Measurements from ENCODE around the gene SEC14L6. TPM values are rescaled to one million over a fixed set of nuclear protein-coding genes. Genes with fewer than 3 reads are reported as not detected.

SEC14L6 gene
- total RNA-seq, 1 donor: not detected

DNA sequence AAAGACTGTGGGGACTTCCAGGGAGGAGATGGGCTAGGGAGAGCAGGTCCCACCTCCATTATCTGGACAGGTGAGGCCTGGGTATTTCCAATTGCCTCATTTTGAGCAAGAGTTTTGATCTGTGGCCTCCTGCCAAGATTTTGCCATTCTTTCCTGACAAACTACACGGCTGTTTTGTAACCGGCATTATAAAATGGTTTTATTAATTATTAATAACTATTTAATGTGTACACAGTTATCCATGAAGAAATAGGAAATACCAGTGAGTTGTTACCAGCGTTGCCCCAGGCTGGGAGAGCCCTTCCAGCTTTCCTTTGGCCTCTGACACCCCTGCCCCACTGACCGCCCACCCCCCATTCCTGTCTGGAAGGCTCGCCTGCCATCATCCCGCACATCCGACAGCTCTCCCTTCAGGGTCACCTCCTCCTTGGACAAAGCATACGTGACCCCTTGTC lies 59.9 kb downstream of the SEC14L6 start:
- TF ChIP-seq, protein P1, sequence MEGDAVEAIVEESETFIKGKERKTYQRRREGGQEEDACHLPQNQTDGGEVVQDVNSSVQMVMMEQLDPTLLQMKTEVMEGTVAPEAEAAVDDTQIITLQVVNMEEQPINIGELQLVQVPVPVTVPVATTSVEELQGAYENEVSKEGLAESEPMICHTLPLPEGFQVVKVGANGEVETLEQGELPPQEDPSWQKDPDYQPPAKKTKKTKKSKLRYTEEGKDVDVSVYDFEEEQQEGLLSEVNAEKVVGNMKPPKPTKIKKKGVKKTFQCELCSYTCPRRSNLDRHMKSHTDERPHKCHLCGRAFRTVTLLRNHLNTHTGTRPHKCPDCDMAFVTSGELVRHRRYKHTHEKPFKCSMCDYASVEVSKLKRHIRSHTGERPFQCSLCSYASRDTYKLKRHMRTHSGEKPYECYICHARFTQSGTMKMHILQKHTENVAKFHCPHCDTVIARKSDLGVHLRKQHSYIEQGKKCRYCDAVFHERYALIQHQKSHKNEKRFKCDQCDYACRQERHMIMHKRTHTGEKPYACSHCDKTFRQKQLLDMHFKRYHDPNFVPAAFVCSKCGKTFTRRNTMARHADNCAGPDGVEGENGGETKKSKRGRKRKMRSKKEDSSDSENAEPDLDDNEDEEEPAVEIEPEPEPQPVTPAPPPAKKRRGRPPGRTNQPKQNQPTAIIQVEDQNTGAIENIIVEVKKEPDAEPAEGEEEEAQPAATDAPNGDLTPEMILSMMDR (IDR thresholded peaks at IDR 0.05; ENCODE audit: insufficient read depth, low read depth, low read length): no peak
- DNase-seq (ENCODE audit: low read depth): no peak
- no peak overlapping the region for H3K4me3 ChIP-seq (ENCODE audit: low read depth, low read length)

DNA sequence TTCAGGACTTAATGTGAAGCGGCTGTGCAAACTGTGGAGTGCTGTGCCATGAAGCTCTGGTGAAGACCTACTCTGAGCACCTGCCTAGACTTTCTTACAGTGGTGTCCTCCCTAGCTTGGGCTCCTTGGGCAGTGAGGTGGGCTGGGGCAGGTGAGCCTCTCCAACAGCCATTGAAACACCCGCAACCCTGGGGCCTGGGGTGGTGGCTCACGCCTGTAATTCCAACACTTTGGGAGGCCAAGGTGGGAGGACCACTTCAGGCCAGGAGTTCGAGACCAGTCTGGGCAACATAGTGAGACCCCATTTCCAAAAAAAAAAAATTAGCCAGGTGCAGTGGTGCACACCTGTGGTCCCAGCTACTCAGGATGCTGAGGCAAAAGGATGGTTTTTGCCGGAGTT lies 60.4 kb downstream of the SEC14L6 start:
- TF ChIP-seq, protein P1 (IDR thresholded peaks at IDR 0.05; ENCODE audit: insufficient read depth, low read depth, low read length): no peak
- H3K4me3 ChIP-seq (ENCODE audit: low read depth, low read length): no peak overlapping the region
- no peak for DNase-seq (ENCODE audit: low read depth)

DNA sequence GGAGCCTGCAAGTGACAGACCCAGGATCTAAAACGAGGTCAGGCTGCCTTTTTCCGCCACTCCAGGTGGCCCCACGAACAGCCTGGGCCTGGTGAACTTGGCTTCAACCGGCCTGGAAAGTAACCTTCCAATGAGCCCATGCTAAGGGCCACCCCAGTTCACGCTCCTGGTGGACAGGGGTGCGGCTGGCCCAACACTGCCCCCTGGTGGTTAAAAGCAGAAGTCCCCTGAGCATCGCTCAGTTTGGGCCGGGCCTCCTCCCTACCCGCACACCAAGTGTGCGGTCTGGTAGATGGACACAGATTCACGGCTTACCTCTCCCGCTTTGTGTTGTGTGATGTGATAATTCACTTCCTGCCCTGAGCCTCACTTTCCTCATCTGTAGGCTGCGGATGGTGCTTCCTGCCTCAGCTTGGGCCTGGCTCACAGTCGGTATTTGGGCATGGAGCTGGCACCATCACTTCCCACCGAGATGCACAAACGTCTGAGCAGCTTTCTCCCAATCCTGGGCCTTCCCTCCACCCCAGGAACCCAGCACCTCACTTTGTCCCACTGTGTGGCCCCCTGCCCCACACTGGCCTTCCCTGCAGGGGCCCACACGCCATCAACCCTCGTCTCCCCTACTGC lies 61.1 kb downstream of the SEC14L6 start:
- TF ChIP-seq, protein P1 (IDR thresholded peaks at IDR 0.05; ENCODE audit: insufficient read depth, low read depth, low read length): peak; percentile 81

DNA sequence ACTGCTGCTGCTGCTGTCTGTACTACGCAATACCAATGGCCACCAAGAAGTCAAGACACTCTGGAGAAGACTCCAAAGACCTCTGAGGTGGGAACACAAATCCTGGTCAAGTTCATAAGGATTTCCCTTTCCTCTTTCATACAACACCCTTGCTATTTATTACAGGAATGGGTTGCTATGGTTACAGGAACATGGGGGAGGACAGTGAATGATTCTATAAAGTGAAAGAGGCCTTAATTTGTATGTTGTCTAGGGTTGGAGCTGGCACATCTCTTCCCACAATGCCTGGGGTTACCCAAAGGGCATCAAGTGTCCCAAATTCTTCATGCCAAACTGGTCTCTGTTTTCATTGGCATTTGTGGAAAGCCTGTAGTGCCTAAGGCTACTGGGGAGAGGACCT lies 63.4 kb downstream of the SEC14L6 start:
- no peak for DNase-seq (ENCODE audit: low read depth)
- TF ChIP-seq, protein P1 (IDR thresholded peaks at IDR 0.05; ENCODE audit: insufficient read depth, low read depth, low read length): no peak
- no peak overlapping the region for H3K4me3 ChIP-seq (ENCODE audit: low read depth, low read length)

More for the DNA sequence above, 61.1 kb downstream of the SEC14L6 start:
- peak; percentile 52 for DNase-seq (ENCODE audit: low read depth)
- H3K4me3 ChIP-seq (ENCODE audit: low read depth, low read length): no peak overlapping the region

DNA sequence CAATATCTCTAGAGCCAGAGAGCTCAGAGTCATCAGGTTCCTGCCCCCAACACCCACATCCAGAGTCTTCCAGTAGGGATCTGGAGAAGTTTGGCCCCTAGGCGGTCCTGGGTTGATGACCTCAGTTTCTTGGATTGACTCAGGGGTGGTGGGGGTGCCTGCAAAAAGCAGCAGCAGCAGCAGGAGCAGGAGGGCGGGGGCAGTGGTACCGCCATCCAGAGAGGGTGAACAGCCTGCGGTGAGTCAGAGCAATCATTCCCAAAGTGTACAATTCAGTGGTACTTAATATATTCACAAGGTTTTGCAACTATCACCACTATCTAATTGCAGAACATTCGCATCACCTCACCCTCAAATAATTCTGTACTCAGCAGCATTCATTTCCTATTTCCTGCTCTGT lies 64.8 kb downstream of the SEC14L6 start:
- TF ChIP-seq, protein P1 (IDR thresholded peaks at IDR 0.05; ENCODE audit: insufficient read depth, low read depth, low read length): no peak
- no peak overlapping the region for H3K4me3 ChIP-seq (ENCODE audit: low read depth, low read length)
- no peak for DNase-seq (ENCODE audit: low read depth)

DNA sequence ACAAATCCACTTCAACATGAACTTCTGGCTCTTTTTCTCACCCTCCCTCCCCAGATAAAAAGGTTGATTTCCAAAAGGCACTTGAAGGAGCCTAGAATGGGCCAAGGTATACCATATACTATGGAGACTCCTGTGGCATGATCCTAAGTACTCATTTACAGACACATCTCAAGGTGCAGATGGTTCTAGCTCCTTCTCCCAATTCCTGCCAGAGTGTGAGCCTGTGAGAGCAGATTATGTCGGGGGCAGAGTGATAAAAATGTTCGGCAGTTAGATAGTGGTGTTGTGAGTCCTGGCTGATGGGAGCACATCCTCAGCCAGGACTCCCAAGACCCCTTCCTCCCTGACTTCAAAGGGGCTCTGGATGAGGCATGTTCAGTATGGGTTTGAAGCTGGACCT lies 66.6 kb downstream of the SEC14L6 start:
- DNase-seq (ENCODE audit: low read depth): no peak
- no peak overlapping the region for H3K4me3 ChIP-seq (ENCODE audit: low read depth, low read length)
- TF ChIP-seq, protein P1 (IDR thresholded peaks at IDR 0.05; ENCODE audit: insufficient read depth, low read depth, low read length): no peak
